MV-4-11 (cell line): Measurements from ENCODE around the gene CLEC11A.

Experiments
- DNase-seq: peaks from one replicate; lab custom pipeline; 2025; lab: John Stamatoyannopoulos, UW

The CLEC11A gene, protein sequence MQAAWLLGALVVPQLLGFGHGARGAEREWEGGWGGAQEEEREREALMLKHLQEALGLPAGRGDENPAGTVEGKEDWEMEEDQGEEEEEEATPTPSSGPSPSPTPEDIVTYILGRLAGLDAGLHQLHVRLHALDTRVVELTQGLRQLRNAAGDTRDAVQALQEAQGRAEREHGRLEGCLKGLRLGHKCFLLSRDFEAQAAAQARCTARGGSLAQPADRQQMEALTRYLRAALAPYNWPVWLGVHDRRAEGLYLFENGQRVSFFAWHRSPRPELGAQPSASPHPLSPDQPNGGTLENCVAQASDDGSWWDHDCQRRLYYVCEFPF

GRCh38 chr19:50723069-50723468, at the start of gene CLEC11A:
TSS of gene CLEC11A (plus strand) at chr19:50723364. CDS start at chr19:50723526, 162 bp downstream.
- peak; percentile 97 for DNase-seq

DNA sequence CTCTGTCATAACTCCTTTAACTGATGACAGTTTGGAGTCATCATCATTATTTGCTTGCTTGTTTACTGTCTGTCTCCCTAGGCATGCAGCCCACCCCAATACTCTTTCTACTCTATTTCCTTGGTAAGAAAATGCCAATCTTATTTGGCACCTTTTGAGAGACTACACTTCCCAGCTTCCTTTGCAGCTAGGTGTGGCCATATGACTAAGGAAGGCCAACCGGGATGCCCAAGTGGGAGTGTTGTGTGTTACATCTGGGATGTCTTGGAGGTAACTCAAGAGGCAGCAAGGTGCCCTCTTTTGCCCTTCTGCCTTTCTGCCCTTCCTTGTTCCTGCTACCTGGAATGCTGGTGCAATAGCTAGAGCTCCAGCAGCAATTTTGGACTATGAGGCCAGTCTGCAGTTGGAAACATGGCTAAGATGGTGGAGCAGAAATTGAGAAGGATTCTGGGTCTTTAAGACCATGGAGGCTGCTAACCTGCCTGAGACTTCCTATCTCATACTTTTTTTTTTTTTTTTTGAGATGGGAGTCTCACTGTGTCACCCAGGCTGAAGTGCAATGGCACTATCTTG, 46.5 kb upstream of the CLEC11A start:
- DNase-seq: no peak

DNA sequence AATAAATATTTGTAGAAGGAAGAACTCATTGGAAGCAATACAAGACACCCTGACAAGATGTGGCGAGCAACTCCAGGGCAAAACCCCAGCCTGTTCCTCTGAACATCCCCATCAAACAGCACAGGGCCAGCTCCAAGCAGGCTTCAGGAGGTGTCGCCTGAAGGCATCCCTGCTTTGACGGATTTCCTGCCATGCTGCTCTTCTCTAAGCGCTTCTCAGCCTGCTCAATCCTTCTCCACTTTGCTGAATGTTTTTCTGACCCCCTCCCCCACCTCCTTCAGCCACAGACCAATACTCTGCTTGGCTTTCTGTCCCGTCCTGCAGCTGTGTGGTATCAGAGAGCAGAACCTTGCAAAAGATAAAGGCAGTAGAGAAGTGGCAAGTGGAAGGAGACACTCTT, 45.5 kb upstream of the CLEC11A start:
- no peak for DNase-seq

DNA sequence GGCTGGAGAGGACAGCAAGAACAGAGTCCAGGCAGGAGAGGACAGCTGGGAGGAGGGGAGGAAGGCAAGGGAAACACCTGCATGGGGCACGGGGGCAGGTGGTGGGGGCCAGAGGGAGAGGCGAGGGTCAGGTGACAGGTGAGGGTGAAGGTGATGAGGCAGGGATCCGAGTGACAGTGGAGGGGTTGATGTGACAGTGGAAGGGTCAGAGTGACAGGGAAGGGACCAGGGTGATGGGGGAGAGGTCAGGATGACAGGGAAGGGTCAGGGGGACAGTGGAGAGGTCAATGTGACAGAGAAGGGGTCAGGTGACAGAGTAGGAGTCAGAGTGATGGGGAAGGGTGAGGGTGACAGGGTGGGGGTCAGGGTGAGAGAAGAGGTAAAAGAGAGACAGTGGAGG, 44.8 kb upstream of the CLEC11A start:
- DNase-seq: no peak

- DNase-seq: peak; percentile 83
Observed at GRCh38 chr19:50679177-50680125, 43.7 kb upstream of the CLEC11A start.

- no peak for DNase-seq
Observed at GRCh38 chr19:50686310-50687032, 36.7 kb upstream of the CLEC11A start.

GRCh38 chr19:50688766-50689165, 34.4 kb upstream of the CLEC11A start:
- no peak for DNase-seq

DNA sequence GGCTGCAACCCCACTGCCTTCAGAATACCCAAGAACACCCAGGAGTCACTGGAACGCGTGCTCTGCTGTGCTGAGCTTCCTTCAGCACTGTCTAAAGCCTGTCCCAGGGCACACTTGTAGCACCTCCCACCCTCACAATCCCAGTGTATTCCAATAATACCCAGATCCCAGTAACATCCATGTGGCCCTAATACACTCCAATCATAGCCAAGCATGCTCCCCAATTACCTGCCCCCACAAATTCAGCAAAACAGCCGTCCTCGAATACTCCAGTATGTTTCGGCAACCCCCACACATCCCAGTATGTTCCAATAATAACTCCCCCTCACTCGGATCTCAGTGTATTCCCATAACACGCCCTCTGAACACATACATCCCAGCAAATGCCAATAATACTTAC, 32.7 kb upstream of the CLEC11A start:
- DNase-seq: no peak

GRCh38 chr19:50693064-50693975, 29.8 kb upstream of the CLEC11A start:
- no peak for DNase-seq

- DNase-seq: no peak
Observed at GRCh38 chr19:50694815-50695145, 28.4 kb upstream of the CLEC11A start.

GRCh38 chr19:50695251-50696093, 27.7 kb upstream of the CLEC11A start:
- DNase-seq: no peak

- DNase-seq: no peak
Observed at GRCh38 chr19:50696094-50696483, 27.1 kb upstream of the CLEC11A start.

- no peak for DNase-seq
Observed at GRCh38 chr19:50697414-50698124, 25.6 kb upstream of the CLEC11A start.

- no peak for DNase-seq
Observed at GRCh38 chr19:50701367-50701985, 21.7 kb upstream of the CLEC11A start.

GRCh38 chr19:50702158-50702870, 20.9 kb upstream of the CLEC11A start:
- no peak for DNase-seq

- DNase-seq: no peak
Observed at GRCh38 chr19:50702871-50703829, 20.0 kb upstream of the CLEC11A start.
